HCEC 1CT (cell line): Measurements from ENCODE around the gene ADAM17.
"Not testable (repeated sequence)": the region's sequence is repeated elsewhere in the genome, so short reads cannot be mapped to it uniquely, and the experiment has no call there.

Source experiments
- DNase-seq: peaks from one replicate; pipeline ENCODE4 v3.0.0-alpha.2; 2017

Gene ADAM17

GRCh38 chr2:9518163-9518562 lies 37.5 kb downstream of the ADAM17 start:
- no peak for DNase-seq

- DNase-seq = no peak
Measured at GRCh38 chr2:9517118-9517782, 38.4 kb downstream of the ADAM17 start.

GRCh38 chr2:9513946-9514345 lies 41.7 kb downstream of the ADAM17 start:
- DNase-seq = not testable (repeated sequence)

GRCh38 chr2:9508931-9509330 lies 46.7 kb downstream of the ADAM17 start:
- no peak for DNase-seq

- no peak for DNase-seq
Measured at GRCh38 chr2:9498210-9498609, 57.4 kb downstream of the ADAM17 start.

- DNase-seq = no peak
Measured at GRCh38 chr2:9497017-9497416, 58.6 kb downstream of the ADAM17 start.

- DNase-seq = no peak
Measured at GRCh38 chr2:9494081-9494480, 61.5 kb downstream of the ADAM17 start.

- DNase-seq = no peak
Measured at GRCh38 chr2:9493478-9493877, 62.2 kb downstream of the ADAM17 start.

GRCh38 chr2:9492927-9493326 lies 62.7 kb downstream of the ADAM17 start:
- DNase-seq = no peak

GRCh38 chr2:9490789-9491188 lies 64.8 kb downstream of the ADAM17 start:
- no peak for DNase-seq

- DNase-seq = peak; percentile 59
Measured at GRCh38 chr2:9488583-9489547, 66.8 kb downstream of the ADAM17 start.

- DNase-seq = peak; percentile 30
Measured at GRCh38 chr2:9484533-9484932, 71.1 kb downstream of the ADAM17 start.

- no peak for DNase-seq
Measured at GRCh38 chr2:9483107-9483506, 72.5 kb downstream of the ADAM17 start.

GRCh38 chr2:9480157-9480556 lies 75.5 kb downstream of the ADAM17 start:
- no peak for DNase-seq

GRCh38 chr2:9478526-9478925 lies 77.1 kb downstream of the ADAM17 start:
- DNase-seq = no peak

GRCh38 chr2:9477914-9478313 lies 77.7 kb downstream of the ADAM17 start:
- DNase-seq = no peak

- peak; percentile 40 for DNase-seq
Measured at GRCh38 chr2:9474361-9475057, 81.1 kb downstream of the ADAM17 start, which contains the start of gene IAH1. Gene IAH1 (plus strand): TSS chr2:9474551. CDS start chr2:9474567, 16 bp downstream.

- DNase-seq = no peak
Measured at GRCh38 chr2:9473985-9474360, 81.7 kb downstream of the ADAM17 start.

- no peak for DNase-seq
Measured at GRCh38 chr2:9473308-9473984, 82.2 kb downstream of the ADAM17 start.

GRCh38 chr2:9472511-9472910 lies 83.1 kb downstream of the ADAM17 start:
- no peak for DNase-seq

GRCh38 chr2:9471206-9471605 lies 84.4 kb downstream of the ADAM17 start:
- no peak for DNase-seq

GRCh38 chr2:9467687-9468086 lies 87.9 kb downstream of the ADAM17 start:
- no peak for DNase-seq

GRCh38 chr2:9466147-9466683 lies 89.4 kb downstream of the ADAM17 start:
- DNase-seq = no peak
